SIG-M5 treated with dmso at 0.1 percent for 504 hours (cell line): ENCODE measurements around the gene MAGEB10.
"Not testable (repeated sequence)": the region's sequence is repeated elsewhere in the genome, so short reads cannot be mapped to it uniquely, and the experiment has no call there.

ENCODE experiments used
- DNase-seq: peaks from one replicate; lab custom pipeline; 2025; ENCODE audit not compliant: unreplicated experiment; lab: John Stamatoyannopoulos, UW

MAGEB10 gene, protein sequence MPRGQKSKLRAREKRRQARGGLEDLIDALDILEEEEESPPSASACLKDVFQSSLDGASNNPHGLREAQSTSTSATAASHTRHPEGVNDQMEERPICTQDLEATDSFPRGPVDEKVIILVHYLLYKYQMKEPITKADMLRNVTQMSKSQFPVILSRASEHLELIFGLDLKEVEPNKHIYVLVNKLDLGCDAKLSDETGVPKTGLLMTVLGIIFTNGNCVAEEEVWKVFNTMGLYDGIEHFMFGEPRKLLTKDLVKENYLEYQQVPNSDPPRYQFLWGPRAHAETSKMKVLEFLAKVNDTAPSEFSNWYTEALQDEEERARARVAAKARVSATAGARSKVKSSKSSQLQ

GRCh38 chrX:27807690-27808089 lies at the start of gene MAGEB10:
Gene MAGEB10 (plus strand): TSS chrX:27807990. CDS start chrX:27821307, 13,317 bp downstream.
- DNase-seq = no peak

DNA sequence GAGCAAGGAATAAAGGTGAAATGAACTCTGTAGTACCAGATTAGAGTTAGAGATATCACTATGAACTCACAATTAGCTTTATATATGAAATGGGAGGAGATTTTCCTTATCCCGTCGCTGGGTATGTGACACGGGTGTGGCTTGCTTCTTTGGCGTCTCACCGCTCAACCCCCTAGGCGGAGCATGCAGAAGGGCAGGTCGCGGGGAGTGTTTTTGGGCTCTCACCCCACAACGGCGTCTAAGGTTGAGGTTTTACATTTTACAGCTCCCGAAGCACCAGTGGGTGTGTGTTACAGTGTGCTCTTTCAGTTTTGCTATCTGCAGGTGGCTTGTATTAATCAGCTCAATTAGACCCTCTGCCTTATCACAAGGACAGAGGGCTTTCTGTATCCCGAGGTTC lies 42.1 kb upstream of the MAGEB10 start:
- no peak for DNase-seq

DNA sequence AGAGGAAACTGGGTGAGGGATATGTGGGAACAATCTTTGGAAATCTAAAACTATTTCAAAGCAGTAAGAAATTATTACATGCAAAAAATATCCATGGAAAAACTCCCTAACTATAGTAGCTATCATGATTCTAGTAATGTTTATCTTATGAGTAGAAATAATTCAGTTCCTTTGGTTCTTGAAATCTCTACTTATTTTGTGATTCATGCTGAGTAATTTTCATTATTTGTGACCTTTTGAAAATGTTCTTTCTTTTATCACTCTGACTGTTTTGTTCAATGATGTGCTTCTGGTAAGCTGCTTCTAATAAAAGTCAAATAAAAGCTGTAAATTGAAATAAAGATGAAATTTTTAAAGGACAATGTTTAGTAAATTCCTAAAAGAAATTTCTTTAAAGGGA lies 40.4 kb upstream of the MAGEB10 start:
- DNase-seq = no peak

DNA sequence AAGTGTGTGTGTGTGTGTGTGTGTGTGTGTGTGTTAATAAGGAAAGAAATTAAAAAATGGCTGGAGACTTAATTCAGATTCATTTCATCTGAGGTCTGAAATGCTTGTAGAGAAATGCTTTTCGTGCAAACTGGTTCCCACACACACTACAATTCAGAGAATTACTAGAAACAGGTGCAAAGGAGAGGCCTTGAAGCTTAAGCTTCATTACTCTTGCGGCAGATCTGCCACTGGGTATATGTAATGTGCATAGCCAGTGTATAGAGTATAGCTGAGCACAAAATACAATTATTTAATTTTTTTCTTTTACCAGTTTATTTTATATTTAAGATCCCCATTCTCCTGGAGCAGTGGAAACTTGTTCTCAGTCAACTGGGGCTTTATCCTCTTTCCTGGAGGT lies 31.8 kb upstream of the MAGEB10 start:
- DNase-seq = no peak

DNA sequence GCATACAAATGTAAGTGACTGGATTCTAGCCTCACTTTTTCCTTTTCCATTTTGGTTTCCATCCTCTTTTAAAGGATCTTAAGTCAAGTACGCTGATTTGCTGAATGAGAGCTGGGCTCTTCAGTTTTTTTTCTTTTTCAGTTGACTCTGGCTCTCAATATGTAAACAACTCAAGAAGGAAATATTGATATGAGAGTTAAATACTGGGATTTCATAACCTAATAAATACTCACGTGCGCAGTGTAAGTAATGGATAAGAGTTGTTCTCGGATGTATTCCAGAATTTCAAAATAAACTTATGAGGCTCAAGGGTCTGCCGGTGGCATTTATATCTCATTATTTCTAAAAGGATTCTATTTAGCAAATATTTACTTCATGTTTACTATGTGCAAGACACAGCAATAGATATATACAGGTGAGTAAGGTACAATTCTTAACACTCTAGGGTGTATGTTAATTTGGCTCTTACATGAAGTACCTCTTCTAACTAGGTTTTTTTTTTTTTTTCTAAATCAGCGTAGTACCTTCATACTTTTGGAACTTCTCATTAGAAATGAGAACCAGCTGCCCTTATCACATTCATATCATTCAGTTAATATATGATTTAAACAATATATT lies 11.0 kb upstream of the MAGEB10 start:
- DNase-seq = no peak

DNA sequence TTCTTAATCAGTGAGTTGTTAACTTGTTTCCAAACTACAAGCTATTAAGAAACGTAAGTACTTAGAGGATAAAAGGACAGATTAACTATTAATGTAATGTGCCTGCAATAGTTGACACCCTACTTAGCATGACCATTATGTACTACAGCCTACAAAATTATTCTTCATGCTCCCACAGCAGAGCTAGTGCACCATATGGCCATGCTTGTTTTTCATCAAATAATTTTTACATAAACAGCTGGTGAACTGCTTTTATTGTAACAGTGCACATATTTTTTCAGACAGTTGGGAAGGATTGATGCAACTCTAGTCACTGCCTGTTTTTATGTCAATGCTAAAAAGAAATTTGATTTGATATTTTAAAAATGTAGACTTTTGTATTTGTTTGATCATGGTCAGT lies 10.2 kb upstream of the MAGEB10 start:
- DNase-seq = no peak

DNA sequence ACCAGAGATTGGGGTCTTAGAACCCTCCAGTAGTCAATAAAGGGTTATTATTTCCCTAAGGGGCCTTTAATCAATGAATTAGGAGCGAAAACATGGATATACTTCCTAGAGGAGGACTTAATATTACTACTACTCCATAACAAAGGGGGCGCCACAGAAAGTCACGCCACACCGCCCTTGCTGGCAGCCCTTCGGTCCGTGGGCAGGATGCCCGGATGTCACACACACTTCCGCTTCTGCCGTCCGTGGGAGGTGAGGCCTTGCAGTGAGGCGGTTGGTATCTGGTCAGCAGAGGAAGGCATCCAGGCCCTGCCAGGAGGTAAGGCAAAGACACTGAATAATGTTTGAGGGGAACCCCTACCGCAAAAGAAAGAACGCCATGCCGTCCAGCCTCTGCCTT lies 436 bp downstream of the MAGEB10 start:
- no peak for DNase-seq

DNA sequence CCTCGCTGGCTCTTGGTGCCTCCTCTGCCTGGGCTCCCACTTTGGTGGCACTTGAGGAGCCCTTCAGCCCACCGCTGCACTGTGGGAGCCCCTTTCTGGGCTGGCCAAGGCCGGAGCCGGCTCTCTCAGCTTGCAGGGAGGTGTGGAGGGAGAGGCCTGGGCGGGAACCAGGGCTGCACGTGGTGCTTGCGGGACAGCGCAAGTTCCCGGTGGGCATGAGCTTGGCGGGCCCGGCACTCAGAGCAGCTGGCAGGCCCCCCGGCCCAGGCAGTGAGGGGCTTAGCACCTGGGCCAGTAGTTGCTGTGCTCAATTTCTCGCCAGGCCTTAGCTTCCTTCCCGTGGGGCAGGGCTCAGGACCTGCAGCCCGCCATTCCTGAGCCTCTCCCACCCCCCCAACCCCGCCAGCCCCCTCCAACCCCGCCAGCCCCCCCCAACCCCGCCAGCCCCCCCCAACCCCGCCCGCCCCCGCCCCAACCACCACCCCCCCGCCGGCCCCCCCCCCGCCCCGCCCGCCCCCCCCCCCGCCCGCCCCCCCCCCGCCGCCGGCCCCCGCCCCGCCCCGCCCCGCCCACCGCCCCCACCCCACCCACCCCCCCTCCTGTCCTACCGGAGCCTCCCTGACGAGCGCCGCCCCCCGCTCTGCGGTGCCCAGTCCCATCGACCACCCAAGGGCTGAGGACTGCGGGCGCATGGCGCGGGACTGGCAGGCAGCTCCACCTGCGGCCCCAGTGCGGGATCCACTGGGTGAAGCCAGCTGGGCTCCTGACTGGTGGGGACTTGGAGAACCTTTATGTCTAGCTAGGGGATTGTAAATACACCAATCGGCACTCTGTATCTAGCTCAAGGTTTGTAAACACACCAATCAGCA lies 1.4 kb downstream of the MAGEB10 start:
- DNase-seq = not testable (repeated sequence)

DNA sequence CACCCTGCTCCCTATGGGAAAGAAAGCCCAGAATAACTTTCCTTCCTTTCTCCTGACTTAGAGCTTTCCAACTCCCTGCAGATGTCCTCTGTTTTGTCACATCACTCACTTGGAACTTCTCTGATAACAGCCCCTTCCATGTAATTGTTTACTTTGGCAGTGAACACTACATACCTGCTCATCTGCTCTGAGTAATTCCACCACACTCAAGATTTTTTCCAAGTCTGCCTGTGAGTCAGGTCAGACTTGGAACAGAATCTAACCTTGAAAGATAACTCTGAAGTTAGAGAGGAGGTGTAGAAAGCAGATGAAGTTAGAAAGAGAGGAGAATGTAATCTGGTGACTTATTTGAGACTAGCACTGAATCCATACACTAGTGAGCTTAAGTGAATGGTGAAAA lies 7.4 kb downstream of the MAGEB10 start:
- no peak for DNase-seq

- DNase-seq = no peak
Measured at GRCh38 chrX:27823812-27824211, 16.0 kb downstream of the MAGEB10 start.

GRCh38 chrX:27838185-27838584 lies 30.4 kb downstream of the MAGEB10 start:
- DNase-seq = no peak

DNA sequence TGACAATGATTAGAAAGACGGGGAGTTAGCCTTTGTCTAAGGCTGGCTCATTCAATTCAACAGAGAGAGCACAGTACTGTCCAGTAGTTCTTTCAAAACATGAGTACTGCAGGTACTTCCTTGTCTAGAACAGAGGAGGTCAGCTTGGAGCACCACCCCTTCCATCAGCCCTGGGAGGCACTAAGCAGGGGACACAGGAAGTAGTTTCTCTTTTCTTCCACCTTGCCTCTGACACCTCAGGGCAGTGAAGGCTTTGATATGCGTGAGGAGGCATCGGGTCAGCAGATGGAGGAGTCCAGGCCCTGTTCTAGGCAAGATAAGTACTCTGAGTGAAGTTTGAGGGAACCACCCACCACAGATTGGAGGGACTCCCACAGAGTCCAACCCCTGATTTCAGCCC lies 33.1 kb downstream of the MAGEB10 start:
- no peak for DNase-seq

DNA sequence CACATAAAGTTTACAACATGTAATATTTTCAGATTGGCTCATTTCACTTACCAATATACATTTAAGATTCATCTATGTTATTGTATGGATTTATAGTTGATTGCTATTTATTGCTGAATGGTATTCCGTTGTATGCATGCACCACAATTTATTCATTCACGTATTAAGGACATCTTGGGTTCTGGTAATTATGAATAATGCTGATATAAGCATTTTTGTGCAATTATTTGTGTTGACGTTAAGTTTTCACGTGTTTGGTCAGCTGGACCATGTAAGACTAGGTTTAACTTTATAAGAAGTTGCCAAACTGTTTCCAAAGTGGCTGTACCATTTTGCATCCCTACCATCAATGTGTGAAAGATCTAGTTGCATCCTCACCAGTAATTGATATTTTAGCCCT lies 35.1 kb downstream of the MAGEB10 start:
- no peak for DNase-seq

- no peak for DNase-seq
Measured at GRCh38 chrX:27860337-27860736, 52.5 kb downstream of the MAGEB10 start.

GRCh38 chrX:27863809-27864208 lies 56.0 kb downstream of the MAGEB10 start:
- no peak for DNase-seq
